ENCODE measurements around the gene PRKCE.

GRCh38 chr2:46002947-46003346 lies 351.5 kb downstream of the PRKCE start:
- no peak for TF ChIP-seq CBX3 (IDR thresholded peaks at IDR 0.05; ENCODE audit: low read depth)
- no peak for TF ChIP-seq CTCF (IDR thresholded peaks at IDR 0.05 in 2 of 3, conservative IDR thresholded peaks at IDR 0.05 in 1 of 3; ENCODE audit: borderline replicate concordance in 1 of 3, insufficient read depth in 1 of 3, low read depth in 2 of 3, low read length in 2 of 3)
- TF ChIP-seq RAD21 (IDR thresholded peaks at IDR 0.05; ENCODE audit: low read depth): no peak
- no peak for TF ChIP-seq POLR2AphosphoS5 (IDR thresholded peaks at IDR 0.05; ENCODE audit: low read depth, low read length)
- no peak for TF ChIP-seq ATF3 (IDR thresholded peaks at IDR 0.05)
- no peak for TF ChIP-seq REST (IDR thresholded peaks at IDR 0.05; ENCODE audit: low read depth)
- TF ChIP-seq POLR2A (IDR thresholded peaks at IDR 0.05; ENCODE audit: borderline replicate concordance, extremely low read depth, insufficient read depth, insufficient read length): no peak
- no peak for TF ChIP-seq FOSL1 (IDR thresholded peaks at IDR 0.05; ENCODE audit: low read depth)
